GM12872 (cell line): Measurements from ENCODE around the gene LMF1.

Experiments
- TF ChIP-seq, protein P1 (sequence below): IDR thresholded peaks from 3 replicates; pipeline ENCODE4 v1.5.1; 2011; ENCODE audit warnings: low read depth, mild to moderate bottlenecking, low read length, moderate library complexity; ENCODE audit not compliant: insufficient read depth

The LMF1 gene

DNA sequence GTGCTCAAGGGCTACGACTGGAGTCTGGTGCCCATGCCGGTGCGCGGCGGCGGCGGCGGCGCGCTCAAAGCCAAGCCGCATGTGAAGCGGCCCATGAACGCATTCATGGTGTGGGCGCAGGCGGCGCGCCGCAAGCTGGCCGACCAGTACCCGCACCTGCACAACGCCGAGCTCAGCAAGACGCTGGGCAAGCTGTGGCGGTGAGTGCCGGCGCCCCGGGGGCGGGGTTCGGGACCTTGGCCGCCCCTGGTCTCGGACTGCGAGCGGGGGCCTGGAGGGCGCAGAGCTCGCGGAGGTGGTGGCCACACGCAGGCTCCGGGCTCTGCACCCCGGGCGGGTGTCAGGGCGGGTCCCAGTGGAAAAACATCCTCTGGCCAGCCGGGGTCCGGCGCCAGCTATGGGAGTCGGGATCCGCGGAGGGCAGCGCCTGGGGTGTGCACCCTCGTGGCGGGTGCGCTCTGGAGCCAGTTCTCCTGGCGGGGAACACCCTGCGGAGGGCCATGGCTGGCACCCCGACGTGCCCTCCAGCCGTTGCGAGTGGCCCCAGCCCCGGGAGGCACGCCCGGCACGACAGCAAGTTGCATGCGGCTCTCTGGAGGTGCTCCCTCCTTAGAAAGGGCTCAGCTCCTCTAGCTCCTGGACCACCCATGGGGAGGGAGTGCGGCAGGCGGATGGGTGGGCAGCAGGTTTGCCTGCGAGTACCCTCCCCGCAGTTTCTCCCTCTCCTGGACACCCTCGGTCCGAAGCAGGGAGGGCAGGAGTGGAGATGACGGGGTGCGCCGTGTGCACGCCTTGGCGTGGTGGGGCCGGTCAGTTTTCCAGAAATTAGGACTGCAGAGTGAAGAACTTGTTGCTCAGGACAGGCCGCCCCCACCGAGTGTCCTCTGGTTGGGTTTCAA is 11.6 kb upstream of the LMF1 start:
- TF ChIP-seq, protein P1, sequence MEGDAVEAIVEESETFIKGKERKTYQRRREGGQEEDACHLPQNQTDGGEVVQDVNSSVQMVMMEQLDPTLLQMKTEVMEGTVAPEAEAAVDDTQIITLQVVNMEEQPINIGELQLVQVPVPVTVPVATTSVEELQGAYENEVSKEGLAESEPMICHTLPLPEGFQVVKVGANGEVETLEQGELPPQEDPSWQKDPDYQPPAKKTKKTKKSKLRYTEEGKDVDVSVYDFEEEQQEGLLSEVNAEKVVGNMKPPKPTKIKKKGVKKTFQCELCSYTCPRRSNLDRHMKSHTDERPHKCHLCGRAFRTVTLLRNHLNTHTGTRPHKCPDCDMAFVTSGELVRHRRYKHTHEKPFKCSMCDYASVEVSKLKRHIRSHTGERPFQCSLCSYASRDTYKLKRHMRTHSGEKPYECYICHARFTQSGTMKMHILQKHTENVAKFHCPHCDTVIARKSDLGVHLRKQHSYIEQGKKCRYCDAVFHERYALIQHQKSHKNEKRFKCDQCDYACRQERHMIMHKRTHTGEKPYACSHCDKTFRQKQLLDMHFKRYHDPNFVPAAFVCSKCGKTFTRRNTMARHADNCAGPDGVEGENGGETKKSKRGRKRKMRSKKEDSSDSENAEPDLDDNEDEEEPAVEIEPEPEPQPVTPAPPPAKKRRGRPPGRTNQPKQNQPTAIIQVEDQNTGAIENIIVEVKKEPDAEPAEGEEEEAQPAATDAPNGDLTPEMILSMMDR = no peak

DNA sequence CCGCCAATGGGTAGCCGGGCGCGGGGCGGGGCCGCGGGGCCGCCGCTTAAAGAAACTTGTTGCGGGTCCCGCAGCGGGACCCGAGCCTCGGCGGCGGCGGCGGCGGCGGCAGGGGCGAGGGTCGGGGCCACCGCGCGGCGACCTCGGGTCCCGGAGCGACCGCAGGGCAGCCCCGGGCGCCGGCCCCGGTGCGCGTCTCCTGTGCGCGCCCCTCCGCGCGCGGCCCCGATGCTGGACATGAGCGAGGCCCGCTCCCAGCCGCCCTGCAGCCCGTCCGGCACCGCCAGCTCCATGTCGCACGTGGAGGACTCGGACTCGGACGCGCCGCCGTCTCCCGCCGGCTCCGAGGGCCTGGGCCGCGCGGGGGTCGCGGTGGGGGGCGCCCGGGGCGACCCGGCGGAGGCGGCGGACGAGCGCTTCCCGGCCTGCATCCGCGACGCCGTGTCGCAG is 10.9 kb upstream of the LMF1 start, which contains the start of gene SOX8:
Gene SOX8, plus strand, starts transcription at position 76 of the 450 bp plus-strand sequence. Its CDS starts 153 bp downstream, at position 229.
- TF ChIP-seq, protein P1 = no peak

DNA sequence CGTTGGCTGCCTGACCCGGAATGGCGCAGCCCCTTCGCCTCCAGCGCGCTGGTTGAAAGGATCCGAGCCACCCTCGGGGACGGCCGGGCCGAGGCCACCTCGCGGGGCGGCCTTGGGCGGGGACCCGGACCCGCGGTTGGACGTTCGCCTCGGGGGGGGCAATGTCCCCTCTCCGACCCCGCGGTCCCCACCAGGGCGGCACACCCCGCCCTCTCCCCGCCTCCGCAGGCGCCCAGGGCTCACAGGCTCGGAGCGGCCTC is 9.7 kb upstream of the LMF1 start:
- TF ChIP-seq, protein P1 = no peak

DNA sequence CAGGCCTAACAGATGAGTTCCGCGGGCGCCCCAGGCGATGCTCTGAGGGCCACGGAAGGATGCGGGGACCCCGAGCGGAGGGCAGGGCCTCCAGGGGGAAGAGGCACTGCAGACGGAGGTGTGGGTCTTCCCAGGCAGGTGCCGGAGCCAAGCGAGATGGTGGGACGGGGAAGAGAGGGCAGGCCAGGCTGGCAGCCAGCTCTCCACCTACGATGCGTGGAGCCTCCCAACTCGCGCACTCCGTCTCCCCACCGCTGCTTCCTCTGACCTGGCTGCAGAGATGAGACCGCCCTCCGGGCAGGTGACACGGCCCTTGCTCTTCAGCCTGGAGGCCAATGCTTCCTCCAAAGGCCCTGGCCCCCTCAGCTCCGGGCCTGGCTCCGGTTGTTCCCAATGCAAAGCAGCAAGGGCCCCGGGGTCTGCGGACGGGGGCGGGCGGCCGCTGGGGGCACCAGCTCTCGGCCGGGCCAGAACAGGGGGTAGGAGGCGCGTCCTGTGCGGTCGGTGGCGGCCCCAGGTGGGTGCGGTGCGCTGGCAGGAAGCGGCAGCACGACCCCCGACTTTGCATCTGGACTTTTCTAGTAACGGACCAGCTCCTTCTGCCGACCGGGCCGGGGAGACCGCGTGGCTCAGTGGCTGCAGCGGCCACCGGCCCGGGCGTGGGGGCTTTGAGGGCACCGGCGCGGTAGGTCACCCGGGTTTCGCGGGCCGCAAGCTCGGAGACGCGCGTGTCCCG is 9.2 kb upstream of the LMF1 start:
- TF ChIP-seq, protein P1 = no peak

DNA sequence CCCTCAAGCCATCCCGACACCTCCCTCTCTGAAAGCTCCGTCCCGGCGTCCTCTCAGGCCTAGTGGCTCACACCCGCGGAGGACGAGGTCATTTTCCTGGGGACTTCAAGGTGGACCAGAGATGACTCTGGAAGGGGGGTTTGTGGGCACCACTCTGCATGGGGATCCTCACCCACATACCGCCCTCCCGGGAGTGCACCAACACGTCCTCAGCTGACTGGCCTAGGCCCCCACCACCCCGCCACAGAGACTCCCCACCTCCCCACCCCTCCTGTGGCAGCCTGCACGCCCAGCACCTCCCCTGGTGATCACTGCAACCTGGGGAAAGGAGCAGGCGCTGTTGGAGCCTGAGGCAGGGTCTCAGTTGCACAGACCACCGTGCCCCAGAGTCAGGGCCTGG is 8.4 kb upstream of the LMF1 start:
- TF ChIP-seq, protein P1 = no peak

DNA sequence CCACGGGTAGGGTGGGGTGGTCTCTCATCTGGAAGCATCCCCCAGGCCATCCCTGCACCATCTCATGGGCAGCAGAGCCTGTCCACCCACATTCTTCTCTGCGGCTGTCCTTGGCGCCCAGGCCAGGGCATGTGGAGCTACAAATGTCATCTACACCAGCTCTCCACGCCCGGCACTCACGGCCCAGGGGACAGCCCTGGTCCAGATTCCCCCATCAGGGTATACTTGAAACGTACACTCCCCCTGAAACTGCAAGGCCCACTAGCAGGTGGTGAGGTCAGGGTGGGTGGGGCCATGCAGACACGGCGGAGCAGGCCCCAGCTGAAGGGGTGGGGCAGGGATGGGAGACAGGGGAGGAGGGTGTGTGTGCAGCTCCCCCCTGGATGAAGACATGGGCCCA is 7.6 kb upstream of the LMF1 start:
- TF ChIP-seq, protein P1 = no peak

DNA sequence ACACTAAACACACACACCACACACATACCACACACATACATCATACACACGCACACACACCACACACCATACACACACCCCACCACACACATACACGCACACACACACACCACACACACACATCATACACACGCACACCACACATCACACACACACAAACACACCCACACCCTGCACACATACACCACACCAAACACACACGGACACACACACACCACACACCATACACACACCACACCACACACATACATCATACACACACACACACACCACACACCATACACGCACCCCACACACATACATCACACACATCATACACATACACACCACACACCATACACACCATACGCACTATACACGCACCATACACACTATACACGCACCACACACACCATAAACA is 7.1 kb upstream of the LMF1 start:
- TF ChIP-seq, protein P1 = no peak
